Trophoblast cell (in vitro differentiated cells and primary cell): ENCODE data around the gene PPFIBP2.

Experiments
- DNase-seq, 2 donors: peaks; one replicate each; pipeline ENCODE4 v3.0.0-alpha.2; 2016
- H2AFZ ChIP-seq: 2 replicates; pipeline ENCODE4 v1.6.1; 2013; ENCODE audit warnings: low read length, moderate library complexity, mild to moderate bottlenecking; ENCODE audit not compliant: insufficient read depth, poor library complexity
- H2AK5ac ChIP-seq: 2 replicates; pipeline ENCODE4 v1.6.1; 2013; ENCODE audit warnings: mild to moderate bottlenecking, low read length
- H2BK120ac ChIP-seq: 2 replicates; pipeline ENCODE4 v1.6.1; 2013; ENCODE audit warnings: low read length, mild to moderate bottlenecking, moderate library complexity; ENCODE audit not compliant: insufficient read depth, poor library complexity
- H2BK12ac ChIP-seq: 2 replicates; pipeline ENCODE4 v1.6.1; 2013; ENCODE audit warnings: mild to moderate bottlenecking, low read length, moderate library complexity
- H2BK5ac ChIP-seq: 2 replicates; pipeline ENCODE4 v1.6.1; 2013; ENCODE audit warnings: low read length, low read depth, moderate library complexity, mild to moderate bottlenecking; ENCODE audit not compliant: poor library complexity
- H3K14ac ChIP-seq: 2 replicates; pipeline ENCODE4 v1.6.1; 2013; ENCODE audit warnings: mild to moderate bottlenecking, low read length
- H3K18ac ChIP-seq: 2 replicates; pipeline ENCODE4 v1.6.1; 2013; ENCODE audit warnings: mild to moderate bottlenecking, low read length
- H3K23ac ChIP-seq: 2 replicates; pipeline ENCODE4 v1.6.1; 2013; ENCODE audit warnings: low read length
- H3K27ac ChIP-seq: 2 replicates; pipeline ENCODE4 v1.5.1; 2013; ENCODE audit warnings: low read depth, mild to moderate bottlenecking, inconsistent platforms, low read length, moderate library complexity
- H3K27me3 ChIP-seq: 2 replicates; pipeline ENCODE4 v1.6.1; 2013; ENCODE audit warnings: inconsistent platforms, mild to moderate bottlenecking, low read length, moderate library complexity; ENCODE audit not compliant: insufficient read depth
- H3K36me3 ChIP-seq, 2 experiments: 1 replicate in 1 of 2; 2 replicates in 1 of 2; pipeline ENCODE4 v1.6.1; 2013; ENCODE audit warnings: low read length in 2 of 2, mild to moderate bottlenecking in 2 of 2, moderate library complexity in 1 of 2; ENCODE audit not compliant: insufficient read depth in 2 of 2, control insufficient read depth in 1 of 2
- H3K4ac ChIP-seq: 2 replicates; pipeline ENCODE4 v1.6.1; 2013; ENCODE audit warnings: low read depth, mild to moderate bottlenecking, low read length, moderate library complexity
- H3K4me1 ChIP-seq, 2 experiments: 1 replicate in 1 of 2; 2 replicates in 1 of 2; pipeline ENCODE4 v1.6.1; 2013; ENCODE audit warnings: low read length in 2 of 2, mild to moderate bottlenecking in 2 of 2, moderate library complexity in 1 of 2; ENCODE audit not compliant: insufficient read depth in 2 of 2, control insufficient read depth in 1 of 2
- H3K4me2 ChIP-seq: 2 replicates; pipeline ENCODE4 v1.6.1; 2013; ENCODE audit warnings: inconsistent platforms, mild to moderate bottlenecking, low read length, moderate library complexity
- H3K4me3 ChIP-seq: 2 replicates; pipeline ENCODE4 v1.5.1; 2013; ENCODE audit warnings: mild to moderate bottlenecking, low read depth, low read length, inconsistent platforms
- H3K79me1 ChIP-seq: one replicate; pipeline ENCODE4 v1.6.1; 2013; ENCODE audit warnings: low read length
- H3K79me2 ChIP-seq: 2 replicates; pipeline ENCODE4 v1.6.1; 2013; ENCODE audit warnings: low read length, mild to moderate bottlenecking; ENCODE audit not compliant: control insufficient read depth, insufficient read depth, poor library complexity
- H3K9ac ChIP-seq: 2 replicates; pipeline ENCODE4 v1.6.1; 2013; ENCODE audit warnings: mild to moderate bottlenecking, low read length
- H3K9me3 ChIP-seq: 2 replicates; pipeline ENCODE4 v1.6.1; 2013; ENCODE audit warnings: low read depth, mild to moderate bottlenecking, control low read depth, inconsistent platforms, low read length; ENCODE audit not compliant: insufficient read depth
- H4K12ac ChIP-seq: 2 replicates; pipeline ENCODE4 v1.6.1; 2013; ENCODE audit warnings: low read depth, mild to moderate bottlenecking, low read length, moderate library complexity
- H4K8ac ChIP-seq: 2 replicates; pipeline ENCODE4 v1.6.1; 2013; ENCODE audit warnings: low read depth, mild to moderate bottlenecking, low read length, moderate library complexity
- H4K91ac ChIP-seq: one replicate; pipeline ENCODE4 v1.6.1; 2013; ENCODE audit warnings: low read depth, mild to moderate bottlenecking, low read length, moderate library complexity
- WGBS: extraction: QIAGEN DNeasy Blood & Tissue Kit; methylation state at CpG from one replicate; pipeline ENCODE4 v1.1.7; 2013; ENCODE audit warnings: missing lambda C conversion rate; ENCODE audit not compliant: insufficient read length, insufficient coverage; ENCODE audit errors: extremely low coverage; 5-methylcytosine and 5-hydroxymethylcytosine counted together

PPFIBP2 gene

GRCh38 chr11:7530013-7530640 is 16.3 kb downstream of the PPFIBP2 start:
- WGBS, result no CpG with 5 or more reads among the region's 1 CpG
- no peak for DNase-seq
- Histone ChIP-seq H3K79me1 (no peaks in the 10 kb centered on the region), H3K4ac (no peak overlapping the region), H3K4me3 (no peak overlapping the region), H4K91ac (no peak overlapping the region), H3K23ac (no peak overlapping the region), H4K12ac (no peak overlapping the region), H2BK120ac (no peak overlapping the region), H2BK12ac (no peak overlapping the region), H3K79me2 (no peaks in the 10 kb centered on the region), H3K4me2 (no peak overlapping the region), H3K27me3 (no peaks in the 10 kb centered on the region), H3K36me3 (no peaks in the 10 kb centered on the region), H2AK5ac (no peak overlapping the region), H3K18ac (no peak overlapping the region), H3K9ac (no peak overlapping the region), H3K14ac (no peak overlapping the region), H3K27ac (no peak overlapping the region), H3K9me3 (no peaks in the 10 kb centered on the region), H2AFZ (no peak overlapping the region), H2BK5ac (no peak overlapping the region), H3K4me1 (peaks cover 0 to 5% of the 10 kb centered on the region in 2 experiments), H4K8ac (no peak overlapping the region)

- DNase-seq, result peak in 1 of 2 donors; percentile 23
- Histone ChIP-seq H3K23ac (no peak overlapping the region), H3K4me3 (no peak overlapping the region), H4K91ac (no peak overlapping the region), H3K79me2 (no peaks in the 10 kb centered on the region), H4K12ac (no peak overlapping the region), H3K18ac (no peak overlapping the region), H2AFZ (no peak overlapping the region), H2BK120ac (no peak overlapping the region), H3K9ac (no peak overlapping the region), H3K4ac (no peak overlapping the region), H3K27ac (no peak overlapping the region), H3K4me1 (peaks cover 0 to 5% of the 10 kb centered on the region in 2 experiments), H3K4me2 (no peak overlapping the region), H3K27me3 (no peaks in the 10 kb centered on the region), H3K79me1 (no peaks in the 10 kb centered on the region), H4K8ac (no peak overlapping the region), H3K14ac (no peak overlapping the region), H2BK5ac (no peak overlapping the region), H3K9me3 (no peaks in the 10 kb centered on the region), H2AK5ac (no peak overlapping the region), H3K36me3 (no peaks in the 10 kb centered on the region), H2BK12ac (no peak overlapping the region)
Measured at GRCh38 chr11:7531011-7531410, 17.2 kb downstream of the PPFIBP2 start.

DNA sequence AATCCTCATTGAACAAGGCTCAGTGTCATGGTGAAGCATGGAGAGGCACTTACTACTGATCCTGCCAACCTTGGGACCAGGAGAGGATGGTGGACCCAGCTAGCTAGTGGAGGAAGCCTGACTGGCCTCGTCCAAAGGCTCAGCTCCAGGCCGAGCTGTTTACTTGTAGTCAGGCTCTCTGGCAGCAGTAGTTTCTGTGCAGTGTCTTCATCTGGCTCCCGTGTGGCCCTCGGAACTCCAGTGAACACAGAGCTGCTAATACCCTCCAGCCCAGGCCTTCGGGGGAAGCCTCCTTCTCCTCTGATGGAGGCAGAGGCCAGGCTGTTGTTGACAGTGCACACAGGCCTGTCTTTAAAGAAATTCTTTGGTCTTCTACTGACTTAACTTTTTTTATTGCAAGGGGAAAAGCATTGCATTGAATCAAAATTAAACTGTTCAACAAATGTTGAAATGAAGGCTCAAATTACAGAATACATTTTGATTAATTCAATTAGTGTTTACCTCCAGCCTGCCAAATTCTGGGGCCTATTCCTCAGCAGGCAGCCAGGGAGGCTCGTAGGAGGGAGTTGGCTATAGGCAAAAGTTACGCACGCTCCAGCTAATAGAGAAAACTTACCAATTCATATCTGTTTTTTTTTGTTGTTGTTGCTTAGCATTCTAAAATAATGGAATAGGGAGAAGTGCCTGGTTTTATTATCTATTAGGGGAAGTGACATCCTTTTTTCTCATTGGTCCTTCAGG is 18.8 kb downstream of the PPFIBP2 start:
- no peak overlapping the region for H4K91ac ChIP-seq
- WGBS, result no CpG with 5 or more reads among the region's 8 CpGs
- H3K9me3 ChIP-seq, result no peaks in the 10 kb centered on the region
- H2BK120ac ChIP-seq, result no peak overlapping the region
- H4K12ac ChIP-seq, result no peak overlapping the region
- no peak overlapping the region for H2BK12ac ChIP-seq
- H2AFZ ChIP-seq, result no peak overlapping the region
- H3K9ac ChIP-seq, result no peak overlapping the region
- H3K14ac ChIP-seq, result no peak overlapping the region
- no peak overlapping the region for H4K8ac ChIP-seq
- H3K36me3 ChIP-seq, result no peaks in the 10 kb centered on the region
- H3K4ac ChIP-seq, result no peak overlapping the region
- H3K79me2 ChIP-seq, result no peaks in the 10 kb centered on the region
- H3K18ac ChIP-seq, result no peak overlapping the region
- no peak overlapping the region for H3K4me2 ChIP-seq
- H3K4me1 ChIP-seq, result peaks cover 0 to 5% of the 10 kb centered on the region in 2 experiments
- H3K27ac ChIP-seq, result no peak overlapping the region
- DNase-seq, result no peak
- H3K4me3 ChIP-seq, result no peak overlapping the region
- H3K23ac ChIP-seq, result no peak overlapping the region
- no peak overlapping the region for H2AK5ac ChIP-seq
- no peaks in the 10 kb centered on the region for H3K27me3 ChIP-seq
- H2BK5ac ChIP-seq, result no peak overlapping the region
- no peaks in the 10 kb centered on the region for H3K79me1 ChIP-seq

- Histone ChIP-seq H4K12ac (no peak overlapping the region), H3K4me3 (no peak overlapping the region), H3K36me3 (no peaks in the 10 kb centered on the region), H3K18ac (no peak overlapping the region), H3K27me3 (no peaks in the 10 kb centered on the region), H4K8ac (no peak overlapping the region), H2BK12ac (no peak overlapping the region), H3K4ac (no peak overlapping the region), H3K79me1 (no peaks in the 10 kb centered on the region), H2AK5ac (no peak overlapping the region), H4K91ac (no peak overlapping the region), H3K14ac (no peak overlapping the region), H3K79me2 (no peaks in the 10 kb centered on the region), H2AFZ (no peak overlapping the region), H3K4me2 (no peak overlapping the region), H3K9ac (no peak overlapping the region), H2BK5ac (no peak overlapping the region), H3K4me1 (peaks cover 4 to 9% of the 10 kb centered on the region in 2 experiments), H3K23ac (no peak overlapping the region), H3K9me3 (no peaks in the 10 kb centered on the region), H2BK120ac (no peak overlapping the region), H3K27ac (no peak overlapping the region)
- WGBS, result no CpG with 5 or more reads among the region's 8 CpGs
- DNase-seq, result no peak
Measured at GRCh38 chr11:7533199-7534041, 19.6 kb downstream of the PPFIBP2 start.
